ENCODE results near the gene PPP1R1B.
A peak's percentile ranks its signal among the peaks of the same experiment; 100 is the strongest.

The PPP1R1B gene

DNA sequence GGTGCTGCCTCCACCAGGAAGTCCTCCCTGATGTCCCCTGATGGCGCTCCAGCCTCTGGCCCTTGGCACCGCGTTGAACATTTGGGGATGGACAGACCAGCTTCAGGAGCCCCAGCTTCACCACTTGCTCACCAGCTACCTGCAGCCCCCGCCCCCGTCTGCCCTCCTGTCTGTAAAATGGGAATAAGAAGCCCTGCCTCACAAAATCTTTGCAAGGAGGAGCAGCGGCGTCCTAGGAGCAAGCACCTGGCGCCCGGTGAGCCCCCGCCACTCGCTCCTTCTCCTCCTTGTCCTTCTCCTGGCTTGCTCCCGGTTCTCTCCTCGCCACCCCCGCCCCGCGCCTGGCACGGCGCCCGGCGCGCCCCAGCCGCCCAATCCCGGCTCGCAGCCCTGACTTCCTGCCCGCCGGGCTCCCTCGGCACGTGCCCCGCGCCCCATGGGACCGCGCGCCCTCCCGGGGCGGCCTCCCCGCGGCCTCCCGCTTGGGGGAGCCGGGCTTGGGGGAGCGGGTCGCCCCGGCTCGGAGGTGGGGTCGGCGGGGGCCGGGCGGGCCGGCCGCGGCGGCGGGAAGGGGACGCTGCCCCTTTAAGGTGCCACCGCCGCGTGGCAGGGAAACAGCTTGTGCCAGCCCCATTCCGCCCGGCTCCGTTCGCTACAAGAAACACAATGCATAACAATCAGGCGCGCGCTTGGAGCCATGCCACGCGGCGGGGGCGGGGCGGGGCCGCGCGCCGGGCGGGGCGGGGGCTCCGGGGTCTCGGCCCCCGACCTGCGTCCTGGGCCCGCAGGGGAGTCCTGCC, 9.1 kb upstream of the PPP1R1B start:
- peak; percentile 54 for DNase-seq
- H3K9me3 ChIP-seq (ENCODE audit: severe bottlenecking), result no peaks in the 10 kb centered on the region
- TF ChIP-seq, protein P1, sequence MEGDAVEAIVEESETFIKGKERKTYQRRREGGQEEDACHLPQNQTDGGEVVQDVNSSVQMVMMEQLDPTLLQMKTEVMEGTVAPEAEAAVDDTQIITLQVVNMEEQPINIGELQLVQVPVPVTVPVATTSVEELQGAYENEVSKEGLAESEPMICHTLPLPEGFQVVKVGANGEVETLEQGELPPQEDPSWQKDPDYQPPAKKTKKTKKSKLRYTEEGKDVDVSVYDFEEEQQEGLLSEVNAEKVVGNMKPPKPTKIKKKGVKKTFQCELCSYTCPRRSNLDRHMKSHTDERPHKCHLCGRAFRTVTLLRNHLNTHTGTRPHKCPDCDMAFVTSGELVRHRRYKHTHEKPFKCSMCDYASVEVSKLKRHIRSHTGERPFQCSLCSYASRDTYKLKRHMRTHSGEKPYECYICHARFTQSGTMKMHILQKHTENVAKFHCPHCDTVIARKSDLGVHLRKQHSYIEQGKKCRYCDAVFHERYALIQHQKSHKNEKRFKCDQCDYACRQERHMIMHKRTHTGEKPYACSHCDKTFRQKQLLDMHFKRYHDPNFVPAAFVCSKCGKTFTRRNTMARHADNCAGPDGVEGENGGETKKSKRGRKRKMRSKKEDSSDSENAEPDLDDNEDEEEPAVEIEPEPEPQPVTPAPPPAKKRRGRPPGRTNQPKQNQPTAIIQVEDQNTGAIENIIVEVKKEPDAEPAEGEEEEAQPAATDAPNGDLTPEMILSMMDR (IDR thresholded peaks at IDR 0.05; ENCODE audit: low read depth, low read length), result no peak
- H3K27ac ChIP-seq, result no peak overlapping the region
- peak overlapping the region; percentile 85 for H3K4me3 ChIP-seq (ENCODE audit: low read depth, low read length)
- no peaks in the 10 kb centered on the region for H3K36me3 ChIP-seq
- H3K27me3 ChIP-seq (ENCODE audit: insufficient read depth, low read depth, severe bottlenecking), result peaks cover 66% of the 10 kb centered on the region

- no peaks in the 10 kb centered on the region for H3K9me3 ChIP-seq (ENCODE audit: severe bottlenecking)
- peak overlapping the region; percentile 85 for H3K4me3 ChIP-seq (ENCODE audit: low read depth, low read length)
- no peak overlapping the region; the same call in 1 of the 2 replicates for H3K27ac ChIP-seq
- DNase-seq, result no peak
- TF ChIP-seq, protein P1 (IDR thresholded peaks at IDR 0.05; ENCODE audit: low read depth, low read length), result no peak
- no peaks in the 10 kb centered on the region for H3K36me3 ChIP-seq
- H3K27me3 ChIP-seq (ENCODE audit: insufficient read depth, low read depth, severe bottlenecking), result peaks cover 59% of the 10 kb centered on the region
Measured at GRCh38 chr17:39618246-39618913, 8.4 kb upstream of the PPP1R1B start.

- H3K36me3 ChIP-seq, result no peaks in the 10 kb centered on the region
- no peak overlapping the region; the same call in 1 of the 2 replicates for H3K27ac ChIP-seq
- peak overlapping the region; percentile 85 for H3K4me3 ChIP-seq (ENCODE audit: low read depth, low read length)
- H3K9me3 ChIP-seq (ENCODE audit: severe bottlenecking), result no peaks in the 10 kb centered on the region
- DNase-seq, result no peak
- peaks cover 51% of the 10 kb centered on the region for H3K27me3 ChIP-seq (ENCODE audit: insufficient read depth, low read depth, severe bottlenecking)
- TF ChIP-seq, protein P1 (IDR thresholded peaks at IDR 0.05; ENCODE audit: low read depth, low read length), result no peak
Measured at GRCh38 chr17:39618956-39619785, 7.6 kb upstream of the PPP1R1B start.

GRCh38 chr17:39619786-39620101, 7.0 kb upstream of the PPP1R1B start:
- no peak for DNase-seq

DNA sequence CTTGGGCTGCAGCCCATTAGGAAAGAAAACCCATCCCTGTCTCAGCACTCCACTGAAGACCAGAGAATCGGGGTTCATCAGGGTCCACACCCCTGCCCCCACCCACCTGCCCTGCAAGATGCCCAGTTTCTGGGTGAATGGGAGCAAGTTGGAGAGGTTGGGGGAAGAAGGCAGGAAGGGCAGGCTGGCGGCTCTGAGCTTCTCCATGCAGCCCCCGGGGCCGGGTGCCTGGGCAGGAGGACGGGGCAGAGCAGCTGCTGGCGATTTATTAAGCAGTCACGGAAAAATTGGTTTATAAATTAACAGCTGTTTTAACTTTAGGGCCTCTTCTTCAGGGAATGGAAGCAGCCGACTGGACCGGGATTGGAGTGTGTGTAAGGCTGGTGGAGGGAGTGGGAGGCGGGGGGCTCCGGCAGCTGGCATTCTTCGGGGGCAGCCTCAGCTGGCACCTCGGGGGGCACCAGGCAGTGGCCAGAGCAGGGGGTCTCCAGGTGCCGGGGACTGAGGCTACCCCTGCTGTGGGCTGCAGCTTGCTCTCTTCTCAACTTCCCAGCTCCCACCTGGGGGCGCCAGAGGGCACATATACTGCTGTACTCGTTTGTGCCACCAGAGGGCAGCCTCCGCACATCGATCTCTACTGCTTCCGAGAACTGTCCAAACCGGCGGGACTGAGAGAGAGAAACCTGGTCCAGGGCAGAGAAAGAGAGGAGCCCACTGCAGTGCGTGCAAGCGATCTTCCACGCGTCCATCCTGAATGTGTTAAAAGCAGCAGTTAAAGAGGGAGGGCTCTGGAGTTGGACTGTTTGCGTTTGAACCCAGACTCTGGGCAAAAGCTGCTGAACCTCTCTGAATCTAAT, 5.0 kb upstream of the PPP1R1B start:
- DNase-seq, result peak; percentile 91
- Histone ChIP-seq H3K9me3 (ENCODE audit: severe bottlenecking) (no peaks in the 10 kb centered on the region), H3K36me3 (no peaks in the 10 kb centered on the region), H3K27me3 (ENCODE audit: insufficient read depth, low read depth, severe bottlenecking) (peaks cover 25% of the 10 kb centered on the region), H3K27ac (no peak overlapping the region), H3K4me3 (ENCODE audit: low read depth, low read length) (no peak overlapping the region)
- TF ChIP-seq, protein P1 (IDR thresholded peaks at IDR 0.05; ENCODE audit: low read depth, low read length), result peak; percentile 100

More at GRCh38 chr17:39619786-39620101, 7.0 kb upstream of the PPP1R1B start:
- TF ChIP-seq, protein P1 (IDR thresholded peaks at IDR 0.05; ENCODE audit: low read depth, low read length), result no peak
- Histone ChIP-seq H3K9me3 (ENCODE audit: severe bottlenecking) (no peaks in the 10 kb centered on the region), H3K27me3 (ENCODE audit: insufficient read depth, low read depth, severe bottlenecking) (peaks cover 45% of the 10 kb centered on the region), H3K27ac (no peak overlapping the region), H3K4me3 (ENCODE audit: low read depth, low read length) (no peak overlapping the region), H3K36me3 (no peaks in the 10 kb centered on the region)
